Upper lobe of left lung (tissue), 6 donors: ENCODE results near the gene PDZD8. TPM values are rescaled to one million over a fixed set of nuclear protein-coding genes. Genes with fewer than 3 reads are reported as not detected.
"Not testable (repeated sequence)": the region's sequence is repeated elsewhere in the genome, so short reads cannot be mapped to it uniquely, and the experiment has no call there.

ENCODE experiments used
- ATAC-seq, 2 donors: fragments of 200-7000 bp; cut with Tn5 transposase; one replicate each; pipeline ENCODE4 v1.9.1; 2022; ENCODE audit warnings: mild to moderate bottlenecking in 2 of 2, moderate library complexity in 2 of 2; ENCODE audit not compliant: low FRiP score in 2 of 2
- DNase-seq, 2 donors: peaks; one replicate each; pipeline ENCODE4 v3.0.0-alpha.2; 2019 to 2020
- H3K27ac ChIP-seq, 4 donors: fragments of 200-600 bp; sonication (generic); one replicate each; pipeline ENCODE4 v1.5.1; 2016 to 2019
- H3K27me3 ChIP-seq, 4 donors: fragments of 200-600 bp; sonication (generic); one replicate each; pipeline ENCODE4 v1.5.1; 2017 to 2019
- H3K36me3 ChIP-seq, 4 donors: fragments of 200-600 bp; sonication (generic); one replicate each; pipeline ENCODE4 v1.5.1; 2016 to 2019
- H3K4me1 ChIP-seq, 4 donors: fragments of 200-600 bp; sonication (generic); one replicate each; pipeline ENCODE4 v1.5.1; 2018 to 2019
- H3K4me3 ChIP-seq, 4 donors: fragments of 200-600 bp; sonication (generic); one replicate each; pipeline ENCODE4 v1.5.1; 2017 to 2019; ENCODE audit warnings: mild to moderate bottlenecking in 2 of 4, moderate library complexity in 1 of 4
- H3K9me3 ChIP-seq, 4 donors: fragments of 200-600 bp; sonication (generic); one replicate each; pipeline ENCODE4 v1.5.1; 2018 to 2019
- EP300 ChIP-seq, 4 donors: sonication (generic); formaldehyde crosslinking; IDR thresholded peaks; one replicate each; pipeline ENCODE4 v1.5.1; 2017; ENCODE audit warnings: antibody characterized with exemption in 4 of 4, control low read depth in 2 of 4
- POLR2A ChIP-seq, 4 donors: fragments of 450-650 bp; IDR thresholded peaks; one replicate each; pipeline ENCODE4 v1.5.1; 2016 to 2017; ENCODE audit warnings: antibody characterized with exemption in 4 of 4, mild to moderate bottlenecking in 2 of 4
- POLR2AphosphoS5 ChIP-seq, 2 donors: sonication (generic); formaldehyde crosslinking; IDR thresholded peaks; one replicate each; pipeline ENCODE4 v1.5.1; 2017; ENCODE audit warnings: antibody characterized with exemption in 2 of 2
- WGBS, 2 donors: methylation state at CpG; one replicate each; pipeline ENCODE4 v1.1.5; 2017 to 2018; 5-methylcytosine and 5-hydroxymethylcytosine counted together
- total RNA-seq, 6 donors: library from RNA; depleted of rRNA in 4 of 6; stranded (reverse); fragments of >200 nt in 4 of 6; gene quantifications; one replicate each; pipeline versions ENCODE4 v1.1.0 to v1.2.1, GENCODE V29; 2016 to 2021
- TF ChIP-seq, protein P1 (sequence below), 6 experiments: fragments of 450-650 bp in 4 of 6; fragments of 200-600 bp in 2 of 6; sonication (generic) in 2 of 6; IDR thresholded peaks; one replicate each; pipeline ENCODE4 v1.5.1; 2016 to 2019; ENCODE audit warnings: antibody characterized with exemption in 6 of 6
- donor health status: DM: no; HTN: no; CAD: no; lungs with moderate emphysema.
- donor health status: DM: no; HTN: yes; CAD: no; lungs with severe emphysema.

PDZD8 gene
- total RNA-seq, 6 donors from 2014 or later = 18.9 to 42.0 (median 34.0) TPM

DNA sequence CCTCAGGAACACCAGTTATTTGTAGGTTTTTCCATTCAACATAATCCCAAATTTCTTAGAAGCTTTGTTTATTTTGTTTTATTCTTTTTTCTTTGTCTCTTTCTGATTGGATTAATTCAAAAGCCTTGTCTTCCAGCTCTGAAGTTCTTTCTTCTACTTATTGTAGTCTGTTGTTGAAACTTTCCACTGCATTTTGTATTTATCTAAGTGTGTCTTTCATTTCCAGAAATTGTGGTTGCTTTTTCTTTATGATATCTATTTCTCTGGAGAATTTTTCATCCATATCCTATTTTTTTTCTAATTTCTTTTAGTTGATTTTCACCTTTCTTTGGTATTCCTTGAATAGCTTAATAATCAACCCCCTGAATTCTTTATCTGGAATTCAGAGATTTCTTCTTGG lies 75.8 kb downstream of the PDZD8 start:
- ATAC-seq (no peak), DNase-seq (no peak)
- H3K4me1 ChIP-seq = no peaks in the 10 kb centered on the region
- TF ChIP-seq, protein P1, sequence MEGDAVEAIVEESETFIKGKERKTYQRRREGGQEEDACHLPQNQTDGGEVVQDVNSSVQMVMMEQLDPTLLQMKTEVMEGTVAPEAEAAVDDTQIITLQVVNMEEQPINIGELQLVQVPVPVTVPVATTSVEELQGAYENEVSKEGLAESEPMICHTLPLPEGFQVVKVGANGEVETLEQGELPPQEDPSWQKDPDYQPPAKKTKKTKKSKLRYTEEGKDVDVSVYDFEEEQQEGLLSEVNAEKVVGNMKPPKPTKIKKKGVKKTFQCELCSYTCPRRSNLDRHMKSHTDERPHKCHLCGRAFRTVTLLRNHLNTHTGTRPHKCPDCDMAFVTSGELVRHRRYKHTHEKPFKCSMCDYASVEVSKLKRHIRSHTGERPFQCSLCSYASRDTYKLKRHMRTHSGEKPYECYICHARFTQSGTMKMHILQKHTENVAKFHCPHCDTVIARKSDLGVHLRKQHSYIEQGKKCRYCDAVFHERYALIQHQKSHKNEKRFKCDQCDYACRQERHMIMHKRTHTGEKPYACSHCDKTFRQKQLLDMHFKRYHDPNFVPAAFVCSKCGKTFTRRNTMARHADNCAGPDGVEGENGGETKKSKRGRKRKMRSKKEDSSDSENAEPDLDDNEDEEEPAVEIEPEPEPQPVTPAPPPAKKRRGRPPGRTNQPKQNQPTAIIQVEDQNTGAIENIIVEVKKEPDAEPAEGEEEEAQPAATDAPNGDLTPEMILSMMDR (IDR thresholded peaks at IDR 0.05) = no peak
- TF ChIP-seq POLR2A (IDR thresholded peaks at IDR 0.05) (no peak), EP300 (IDR thresholded peaks at IDR 0.05) (no peak), POLR2AphosphoS5 (IDR thresholded peaks at IDR 0.05) (no peak)
- H3K9me3 ChIP-seq = no peaks in the 10 kb centered on the region
- H3K4me3 ChIP-seq = no peak overlapping the region
- H3K36me3 ChIP-seq = no peaks in the 10 kb centered on the region
- H3K27ac ChIP-seq = no peak overlapping the region
- no peaks in the 10 kb centered on the region for H3K27me3 ChIP-seq

DNA sequence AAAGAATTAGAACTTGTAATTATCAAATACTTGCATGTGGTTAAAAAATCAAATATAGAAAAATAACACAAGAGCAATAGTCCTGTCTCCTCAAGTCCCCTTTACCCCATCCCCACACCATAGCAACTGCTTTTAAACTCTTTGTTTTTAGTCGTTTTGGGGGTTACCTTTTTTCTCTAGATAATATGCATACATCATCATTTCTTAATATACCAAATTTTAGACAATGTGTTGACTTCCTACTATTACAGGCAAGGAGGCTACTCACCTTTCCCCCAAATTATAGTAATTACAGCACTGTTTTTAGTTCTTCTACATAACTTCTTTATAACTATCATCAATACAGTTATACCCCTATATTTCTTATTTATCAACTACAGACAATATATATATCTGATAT lies 77.0 kb downstream of the PDZD8 start:
- no peak overlapping the region for H3K4me3 ChIP-seq
- no peaks in the 10 kb centered on the region for H3K4me1 ChIP-seq
- TF ChIP-seq EP300 (IDR thresholded peaks at IDR 0.05) (no peak), POLR2A (IDR thresholded peaks at IDR 0.05) (no peak), POLR2AphosphoS5 (IDR thresholded peaks at IDR 0.05) (no peak)
- TF ChIP-seq, protein P1 (IDR thresholded peaks at IDR 0.05) = no peak
- no peaks in the 10 kb centered on the region for H3K27me3 ChIP-seq
- H3K36me3 ChIP-seq = no peaks in the 10 kb centered on the region
- H3K9me3 ChIP-seq = no peaks in the 10 kb centered on the region
- WGBS, 2 donors = 81 to 93% methylated on average over 1 of the region's 1 CpG
- H3K27ac ChIP-seq = no peak overlapping the region
- ATAC-seq = no peak
- DNase-seq = no peak

DNA sequence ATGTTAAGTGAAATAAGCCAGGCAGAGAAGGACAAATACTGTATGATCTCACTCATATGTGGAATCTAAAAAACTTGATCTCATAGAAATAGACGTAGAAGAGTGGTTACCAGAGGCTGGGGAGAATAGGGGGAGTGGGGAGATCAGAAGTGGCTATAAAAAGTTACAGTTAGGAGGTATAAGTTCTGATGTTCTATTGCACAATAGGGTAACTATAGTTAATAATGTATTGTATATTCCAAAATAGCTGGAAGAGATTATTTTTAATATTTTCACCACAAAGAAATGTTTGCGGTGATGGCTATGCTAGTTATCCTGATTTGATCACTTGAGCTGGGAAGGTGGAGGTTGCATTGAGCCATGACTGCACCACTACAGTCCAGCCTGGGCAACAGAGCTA lies 80.5 kb downstream of the PDZD8 start:
- Histone ChIP-seq H3K36me3 (peaks cover 0 to 4% (median under 1%) of the 10 kb centered on the region in 4 donors), H3K27ac (no peak overlapping the region), H3K4me3 (no peak overlapping the region), H3K9me3 (no peaks in the 10 kb centered on the region), H3K4me1 (no peaks in the 10 kb centered on the region), H3K27me3 (no peaks in the 10 kb centered on the region)
- ATAC-seq = no peak
- WGBS, 2 donors = 98 to 99% methylated on average over 2 of the region's 2 CpGs
- no peak for DNase-seq
- TF ChIP-seq, protein P1 (IDR thresholded peaks at IDR 0.05) = no peak
- no peak for TF ChIP-seq EP300 (IDR thresholded peaks at IDR 0.05)
- TF ChIP-seq POLR2AphosphoS5 (IDR thresholded peaks at IDR 0.05) = no peak
- TF ChIP-seq POLR2A (IDR thresholded peaks at IDR 0.05) = no peak

DNA sequence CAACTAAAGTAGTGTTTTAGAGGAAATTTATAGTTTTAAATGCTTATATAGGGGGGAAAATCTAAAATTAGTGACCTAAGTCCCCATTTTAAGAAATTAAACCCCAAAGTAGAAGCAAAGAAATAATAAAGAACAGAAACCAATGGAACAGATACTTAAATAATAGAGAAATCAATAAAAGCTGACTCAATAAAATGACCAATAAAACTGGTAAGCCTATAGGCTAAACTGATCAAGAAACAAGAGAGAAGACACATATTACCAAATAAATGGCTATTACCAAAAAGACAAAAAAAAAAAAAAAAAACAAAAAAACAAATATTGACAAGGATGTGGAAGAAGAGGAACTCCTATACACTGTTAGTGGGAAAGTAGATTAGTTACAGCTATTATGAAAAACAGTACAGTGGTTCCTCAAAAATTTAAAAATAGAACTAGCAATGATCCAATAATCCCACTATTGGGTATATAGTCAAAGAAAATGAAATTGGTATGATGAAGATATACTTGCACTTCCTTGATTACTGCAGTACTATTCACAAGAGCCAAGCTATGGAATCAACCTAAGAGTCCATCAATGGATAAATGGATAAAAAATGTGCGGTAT lies 81.1 kb downstream of the PDZD8 start:
- Histone ChIP-seq H3K4me3 (no peak overlapping the region), H3K4me1 (no peaks in the 10 kb centered on the region), H3K27me3 (no peaks in the 10 kb centered on the region), H3K9me3 (no peaks in the 10 kb centered on the region), H3K27ac (no peak overlapping the region), H3K36me3 (peaks cover 0 to 10% (median 3%) of the 10 kb centered on the region in 4 donors)
- DNase-seq = no peak
- 96 to 100% methylated on average over 1 of the region's 1 CpG for WGBS, 2 donors
- TF ChIP-seq EP300 (IDR thresholded peaks at IDR 0.05) (no peak), POLR2A (IDR thresholded peaks at IDR 0.05) (no peak), POLR2AphosphoS5 (IDR thresholded peaks at IDR 0.05) (no peak)
- TF ChIP-seq, protein P1 (IDR thresholded peaks at IDR 0.05) = no peak
- no peak for ATAC-seq

DNA sequence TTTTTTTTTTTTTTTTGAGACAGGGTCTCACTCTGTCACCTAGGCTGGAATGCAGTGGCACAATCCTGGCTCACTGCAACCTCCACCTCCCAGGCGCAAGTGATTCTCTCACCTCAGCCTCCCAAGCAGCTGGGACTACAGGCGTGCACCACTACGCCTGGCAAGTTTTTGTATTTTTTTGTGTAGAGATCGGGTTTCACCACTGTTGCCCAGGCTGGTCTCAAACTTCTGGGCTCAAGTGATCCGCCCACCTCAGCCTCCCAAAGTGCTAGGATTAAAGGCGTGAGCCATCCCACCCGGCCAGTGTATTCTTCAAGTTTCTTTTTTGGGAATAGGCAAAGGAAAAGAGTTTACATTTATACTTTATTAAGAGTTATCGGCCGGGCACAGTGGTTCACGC lies 84.4 kb downstream of the PDZD8 start:
- peaks cover 0 to 25% (median 5%) of the 10 kb centered on the region in 4 donors for H3K36me3 ChIP-seq
- DNase-seq, H3K27me3 ChIP-seq, H3K27ac ChIP-seq, H3K9me3 ChIP-seq, H3K4me1 ChIP-seq, ATAC-seq, H3K4me3 ChIP-seq: not testable (repeated sequence)
- 98% methylated on average over 10 of the region's 10 CpGs for WGBS, 2 donors
